HG02763 (cell line): Measurements from ENCODE around the gene SNX25.
A peak's percentile ranks its signal among the peaks of the same experiment; 100 is the strongest.

ENCODE experiments used
- ATAC-seq: cut with Tn5 transposase; IDR thresholded peaks from one replicate; pipeline ENCODE4 v1.9.1; 2021; ENCODE audit warnings: mild to moderate bottlenecking, moderate library complexity; ENCODE audit not compliant: unreplicated experiment

The SNX25 gene

GRCh38 chr4:185370268-185370949 lies 161.0 kb downstream of the SNX25 start:
- no peak for ATAC-seq

GRCh38 chr4:185371702-185372101 lies 162.3 kb downstream of the SNX25 start:
- ATAC-seq: no peak

GRCh38 chr4:185374027-185374426 lies 164.6 kb downstream of the SNX25 start:
- no peak for ATAC-seq

- ATAC-seq: no peak
These were observed 165.2 kb downstream of the SNX25 start for GRCh38 chr4:185374573-185374972.

GRCh38 chr4:185378264-185378663 lies 168.9 kb downstream of the SNX25 start:
- ATAC-seq: no peak

- ATAC-seq: no peak
These were observed 170.2 kb downstream of the SNX25 start for GRCh38 chr4:185379326-185380295.

- ATAC-seq: no peak
These were observed 170.9 kb downstream of the SNX25 start for GRCh38 chr4:185380320-185380719.

GRCh38 chr4:185381288-185382196 lies 172.1 kb downstream of the SNX25 start:
- no peak for ATAC-seq

GRCh38 chr4:185382754-185383153 lies 173.4 kb downstream of the SNX25 start:
- no peak for ATAC-seq

GRCh38 chr4:185383451-185383850 lies 174.1 kb downstream of the SNX25 start:
- ATAC-seq: no peak

- ATAC-seq: no peak
These were observed 174.7 kb downstream of the SNX25 start for GRCh38 chr4:185384061-185384460.

- ATAC-seq: no peak
These were observed 175.5 kb downstream of the SNX25 start for GRCh38 chr4:185384930-185385331.

GRCh38 chr4:185387957-185388356 lies 178.6 kb downstream of the SNX25 start:
- no peak for ATAC-seq

GRCh38 chr4:185390941-185391340 lies 181.5 kb downstream of the SNX25 start:
- ATAC-seq: no peak

GRCh38 chr4:185392156-185392555 lies 182.8 kb downstream of the SNX25 start:
- no peak for ATAC-seq

GRCh38 chr4:185394568-185395237 lies 185.3 kb downstream of the SNX25 start:
- ATAC-seq: no peak

- no peak for ATAC-seq
These were observed 186.0 kb downstream of the SNX25 start, which contains the start of gene LRP2BP for GRCh38 chr4:185395238-185395955. LRP2BP (minus strand) TSS chr4:185395924; CDS start chr4:185378186, 17,738 bp downstream.

- ATAC-seq: peak; percentile 80
These were observed 186.7 kb downstream of the SNX25 start for GRCh38 chr4:185395956-185396723.
